ENCODE data around the gene SHC4. TPM values are rescaled to one million over a fixed set of nuclear protein-coding genes. Genes with fewer than 3 reads are reported as not detected.
A peak's percentile ranks its signal among the peaks of the same experiment; 100 is the strongest.

SHC4 gene
- total RNA-seq, 1 donor from 2014 or later = 35.6 TPM

- no peak overlapping the region for H3K4me3 Mint-ChIP-seq (ENCODE audit: unreplicated experiment)
- no peaks in the 10 kb centered on the region for H3K27me3 Mint-ChIP-seq (ENCODE audit: low read depth)
- peaks cover 49% of the 10 kb centered on the region for H3K4me1 Mint-ChIP-seq (ENCODE audit: low read depth)
- peaks cover 5% of the 10 kb centered on the region for H3K36me3 Mint-ChIP-seq (ENCODE audit: low read depth)
- no peak for TF ChIP-seq CTCF (IDR thresholded peaks at IDR 0.05)
- H3K27ac Mint-ChIP-seq (ENCODE audit: unreplicated experiment) = peak overlapping the region; percentile 76
- DNase-seq (ENCODE audit: low spot score) = no peak
- H3K9me3 Mint-ChIP-seq (ENCODE audit: low read depth) = no peaks in the 10 kb centered on the region
Measured at GRCh38 chr15:48862705-48863104, 101.0 kb downstream of the SHC4 start.

- Mint-ChIP-seq H3K27me3 (ENCODE audit: low read depth) (no peaks in the 10 kb centered on the region), H3K27ac (ENCODE audit: unreplicated experiment) (peak overlapping the region; percentile 76), H3K9me3 (ENCODE audit: low read depth) (no peaks in the 10 kb centered on the region), H3K36me3 (ENCODE audit: low read depth) (peaks cover 5% of the 10 kb centered on the region), H3K4me3 (ENCODE audit: unreplicated experiment) (no peak overlapping the region), H3K4me1 (ENCODE audit: low read depth) (peaks cover 52% of the 10 kb centered on the region)
- DNase-seq (ENCODE audit: low spot score) = no peak
- peak; percentile 98 for TF ChIP-seq CTCF (IDR thresholded peaks at IDR 0.05)
Measured at GRCh38 chr15:48861813-48862431, 101.8 kb downstream of the SHC4 start.

GRCh38 chr15:48859426-48859825, 104.3 kb downstream of the SHC4 start:
- TF ChIP-seq CTCF (IDR thresholded peaks at IDR 0.05) = no peak
- Mint-ChIP-seq H3K9me3 (ENCODE audit: low read depth) (no peaks in the 10 kb centered on the region), H3K4me1 (ENCODE audit: low read depth) (peaks cover 49% of the 10 kb centered on the region), H3K27ac (ENCODE audit: unreplicated experiment) (no peak overlapping the region), H3K36me3 (ENCODE audit: low read depth) (peaks cover 6% of the 10 kb centered on the region), H3K27me3 (ENCODE audit: low read depth) (no peaks in the 10 kb centered on the region), H3K4me3 (ENCODE audit: unreplicated experiment) (no peak overlapping the region)
- DNase-seq (ENCODE audit: low spot score) = no peak

- Mint-ChIP-seq H3K4me3 (ENCODE audit: unreplicated experiment) (no peak overlapping the region), H3K4me1 (ENCODE audit: low read depth) (peaks cover 49% of the 10 kb centered on the region), H3K27me3 (ENCODE audit: low read depth) (no peaks in the 10 kb centered on the region), H3K36me3 (ENCODE audit: low read depth) (peaks cover 12% of the 10 kb centered on the region), H3K27ac (ENCODE audit: unreplicated experiment) (peak overlapping the region; percentile 42), H3K9me3 (ENCODE audit: low read depth) (no peaks in the 10 kb centered on the region)
- no peak for DNase-seq (ENCODE audit: low spot score)
- TF ChIP-seq CTCF (IDR thresholded peaks at IDR 0.05) = no peak
Measured at GRCh38 chr15:48858401-48858800, 105.3 kb downstream of the SHC4 start.

GRCh38 chr15:48856942-48857341, 106.8 kb downstream of the SHC4 start:
- no peaks in the 10 kb centered on the region for H3K9me3 Mint-ChIP-seq (ENCODE audit: low read depth)
- H3K27me3 Mint-ChIP-seq (ENCODE audit: low read depth) = no peaks in the 10 kb centered on the region
- peaks cover 16% of the 10 kb centered on the region for H3K36me3 Mint-ChIP-seq (ENCODE audit: low read depth)
- no peak for DNase-seq (ENCODE audit: low spot score)
- H3K27ac Mint-ChIP-seq (ENCODE audit: unreplicated experiment) = peak overlapping the region; percentile 76
- TF ChIP-seq CTCF (IDR thresholded peaks at IDR 0.05) = no peak
- H3K4me3 Mint-ChIP-seq (ENCODE audit: unreplicated experiment) = no peak overlapping the region
- peaks cover 42% of the 10 kb centered on the region for H3K4me1 Mint-ChIP-seq (ENCODE audit: low read depth)
